Right ventricle myocardium inferior (tissue), 1 donor: ENCODE results near the gene ATCAY. TPM values are rescaled to one million over a fixed set of nuclear protein-coding genes. Genes with fewer than 3 reads are reported as not detected.
"Not testable (repeated sequence)": the region's sequence is repeated elsewhere in the genome, so short reads cannot be mapped to it uniquely, and the experiment has no call there.

Experiments used
- ATAC-seq: fragments of 200-7000 bp; cut with Tn5 transposase; one replicate; pipeline ENCODE4 v1.9.1; 2020; ENCODE audit warnings: mild to moderate bottlenecking, moderate library complexity
- DNase-seq: peaks from one replicate; pipeline ENCODE4 v3.0.0; 2021; ENCODE audit errors: missing footprints
- intact Hi-C: fragments of 100-400 bp; cut with DNase I; formaldehyde crosslinking; loops from one replicate; pipeline ENCODE4 v1.11.0; 2022
- total RNA-seq: library from RNA; stranded (reverse); fragmentation: NEBNext Ultra II Directional; extraction: Animal tissue kit (Norgen Biotek cat#: 25700); gene quantifications from one replicate; pipeline ENCODE4 v1.2.1, GENCODE V29; 2021
- donor health status: DM: no; HTN: yes; CAD: no; lungs with severe emphysema.

The ATCAY gene
- total RNA-seq, 1 donor from 2014 or later = not detected

GRCh38 chr19:3852177-3852511 lies 28.3 kb upstream of the ATCAY start:
- intact Hi-C loops = no loop called here
- ATAC-seq = no peak
- DNase-seq = no peak

GRCh38 chr19:3852614-3853254 lies 27.8 kb upstream of the ATCAY start:
- ATAC-seq (no peak), DNase-seq (no peak)
- intact Hi-C loops = no loop called here

GRCh38 chr19:3855320-3855719 lies 25.2 kb upstream of the ATCAY start:
- intact Hi-C loops = no loop called here
- ATAC-seq (no peak), DNase-seq (no peak)

- intact Hi-C loops = no loop called here
- ATAC-seq (no peak), DNase-seq (no peak)
These were observed 23.0 kb upstream of the ATCAY start for GRCh38 chr19:3857449-3858003.

GRCh38 chr19:3860499-3860898 lies 20.0 kb upstream of the ATCAY start:
- ATAC-seq (no peak), DNase-seq (no peak)
- intact Hi-C loops = no loop called here

GRCh38 chr19:3862826-3863500 lies 17.5 kb upstream of the ATCAY start:
- DNase-seq (no peak), ATAC-seq (no peak)
- intact Hi-C loops = no loop called here

- ATAC-seq (no peak), DNase-seq (no peak)
- intact Hi-C loops = no loop called here
These were observed 16.8 kb upstream of the ATCAY start for GRCh38 chr19:3863648-3864047.

GRCh38 chr19:3866910-3867638 lies 13.4 kb upstream of the ATCAY start:
- no peak for ATAC-seq
- intact Hi-C loops = no loop called here
- DNase-seq = no peak

- no peak for ATAC-seq
- no peak for DNase-seq
- intact Hi-C loops = no loop called here
These were observed 12.3 kb upstream of the ATCAY start for GRCh38 chr19:3867971-3868769.

- ATAC-seq (no peak), DNase-seq (no peak)
- intact Hi-C loops = no loop called here
These were observed 11.6 kb upstream of the ATCAY start, which contains the start of gene ZFR2 for GRCh38 chr19:3868770-3869456. ZFR2 (minus strand) TSS chr19:3869038; CDS start chr19:3869017, 21 bp downstream.

- no peak for ATAC-seq
- intact Hi-C loops = no loop called here
- no peak for DNase-seq
These were observed 7.3 kb upstream of the ATCAY start for GRCh38 chr19:3873151-3873550.

- intact Hi-C loops, DNase-seq, ATAC-seq: not testable (repeated sequence)
These were observed 5.8 kb upstream of the ATCAY start for GRCh38 chr19:3874695-3875094.

GRCh38 chr19:3879656-3880055 lies 829 bp upstream of the ATCAY start:
- DNase-seq (no peak), ATAC-seq (no peak)
- intact Hi-C loops = no loop called here

GRCh38 chr19:3881272-3882040 lies 971 bp downstream of the ATCAY start:
- intact Hi-C loops = no loop called here
- ATAC-seq (no peak), DNase-seq (no peak)

GRCh38 chr19:3882041-3882384 lies 1.5 kb downstream of the ATCAY start:
- ATAC-seq (no peak), DNase-seq (no peak)
- intact Hi-C loops = no loop called here

- no peak for DNase-seq
- ATAC-seq = no peak
- intact Hi-C loops = no loop called here
These were observed 10.1 kb downstream of the ATCAY start for GRCh38 chr19:3890591-3890990.

GRCh38 chr19:3893509-3894179 lies 13.2 kb downstream of the ATCAY start:
- intact Hi-C loops = no loop called here
- DNase-seq (no peak), ATAC-seq (peak; percentile 54)
